H1 (cell line): ENCODE measurements around the gene PLA2G2E. TPM values are rescaled to one million over a fixed set of nuclear protein-coding genes. Genes with fewer than 3 reads are reported as not detected.

ENCODE experiments used
- E2F6 ChIP-seq: IDR thresholded peaks from 2 replicates; pipeline ENCODE4 v1.6.1; 2012; ENCODE audit warnings: inconsistent platforms
- MAFK ChIP-seq: IDR thresholded peaks from 2 replicates; pipeline ENCODE4 v1.6.1; 2012; ENCODE audit warnings: low read depth, mild to moderate bottlenecking, improper control_type of control experiment, low read length
- polyA plus RNA-seq, 7 experiments: library from polyadenylated mRNA; depleted of rRNA in 3 of 7; stranded (reverse) in 5 of 7; unstranded in 2 of 7; fragments of >200 nt in 5 of 7; fragments of 200-250 nt in 2 of 7; gene quantifications; 1 replicate in 5 of 7; 2 replicates in 1 of 7; 4 replicates in 1 of 7; pipeline versions ENCODE4 v1.2.1 to v1.2.3, GENCODE V29; 2011 to 2013; ENCODE audit warnings: missing spikeins in 2 of 7, mixed read lengths in 2 of 7
- total RNA-seq: library from RNA; stranded (reverse); fragmentation: NEBNext Ultra II Directional; extraction: Animal tissue kit (Norgen Biotek cat#: 25700); gene quantifications from 2 replicates; pipeline ENCODE4 v1.2.1, GENCODE V29; 2021

Gene PLA2G2E
- total and polyA plus RNA-seq, 2 of the 8 experiments (the other 6 are each of a cell fraction or from before 2014, with no cell fraction given), result not detected

- TF ChIP-seq MAFK (no peak), E2F6 (no peak)
These were observed 12.8 kb downstream of the PLA2G2E start (continued) for GRCh38 chr1:19910650-19911049.
